ENCODE measurements around the gene ASPG.

Gene ASPG

GRCh38 chr14:104090071-104090748 is 4.7 kb downstream of the ASPG start (continued):
- no peak for TF ChIP-seq TOX (CRISPR knock-in tag; IDR thresholded peaks at IDR 0.05; ENCODE audit: borderline replicate concordance)
- no peak for TF ChIP-seq CREB5 (CRISPR knock-in tag; IDR thresholded peaks at IDR 0.05; ENCODE audit: low read depth)

GRCh38 chr14:104091061-104091926 is 5.8 kb downstream of the ASPG start:
- no peak for ATAC-seq
- no peak for TF ChIP-seq BACH2 (CRISPR knock-in tag; IDR thresholded peaks at IDR 0.05; ENCODE audit: borderline replicate concordance)
- no peak for TF ChIP-seq RARB (CRISPR knock-in tag; IDR thresholded peaks at IDR 0.05)
- no peak for TF ChIP-seq POU6F1 (CRISPR knock-in tag; IDR thresholded peaks at IDR 0.05; ENCODE audit: borderline replicate concordance, low read depth)
- TF ChIP-seq ISL1 (CRISPR knock-in tag; IDR thresholded peaks at IDR 0.05) = no peak
- no peak for TF ChIP-seq ZFP3 (CRISPR knock-in tag; IDR thresholded peaks at IDR 0.05)
- TF ChIP-seq ZFP30 (CRISPR knock-in tag; IDR thresholded peaks at IDR 0.05) = no peak
- no peak for TF ChIP-seq TCF4 (CRISPR knock-in tag; IDR thresholded peaks at IDR 0.05; ENCODE audit: borderline replicate concordance)
- TF ChIP-seq CREB5 (CRISPR knock-in tag; IDR thresholded peaks at IDR 0.05; ENCODE audit: low read depth) = no peak
- TF ChIP-seq PPARA (CRISPR knock-in tag; IDR thresholded peaks at IDR 0.05; ENCODE audit: borderline replicate concordance) = no peak
- no peak for TF ChIP-seq TSHZ2 (CRISPR knock-in tag; IDR thresholded peaks at IDR 0.05)
- TF ChIP-seq PATZ1 (CRISPR knock-in tag; IDR thresholded peaks at IDR 0.05; ENCODE audit: borderline replicate concordance) = no peak
- TF ChIP-seq SNAI2 (CRISPR knock-in tag; IDR thresholded peaks at IDR 0.05) = no peak
- no peak for TF ChIP-seq ZC3H10 (CRISPR knock-in tag; IDR thresholded peaks at IDR 0.05)
- no peak for TF ChIP-seq TOX (CRISPR knock-in tag; IDR thresholded peaks at IDR 0.05; ENCODE audit: borderline replicate concordance)
- TF ChIP-seq ESRRG (CRISPR knock-in tag; IDR thresholded peaks at IDR 0.05) = no peak
- no peak for TF ChIP-seq ARNTL (CRISPR knock-in tag; IDR thresholded peaks at IDR 0.05; ENCODE audit: borderline replicate concordance, low read depth)
- no peak for TF ChIP-seq GLIS3 (CRISPR knock-in tag; IDR thresholded peaks at IDR 0.05)
- no peak for TF ChIP-seq CSDC2 (CRISPR knock-in tag; IDR thresholded peaks at IDR 0.05)
- no peak for TF ChIP-seq OSR1 (CRISPR knock-in tag; IDR thresholded peaks at IDR 0.05)
- TF ChIP-seq ZNF70 (CRISPR knock-in tag; IDR thresholded peaks at IDR 0.05) = no peak
